A549 (cell line): ENCODE data around the gene HOXA5. TPM values are rescaled to one million over a fixed set of nuclear protein-coding genes. Genes with fewer than 3 reads are reported as not detected.
A peak's percentile ranks its signal among the peaks of the same experiment; 100 is the strongest.

Experiments used
- ATAC-seq, 2 experiments: fragments of 200-7000 bp in 1 of 2; fragments of >200 bp in 1 of 2; cut with Nextera tagmentation in 1 of 2; cut with Tn5 transposase in 1 of 2; 3 replicates each; pipeline versions ENCODE4 v1.8.0 to v1.9.1; 2018 to 2020; ENCODE audit warnings: mild to moderate bottlenecking in 1 of 2, moderate library complexity in 1 of 2
- CTCF ChIA-PET: fragments of 300-600 bp; sonication (Branson Sonifier 250); formaldehyde crosslinking; extraction: SDS; loops from one replicate; lab custom pipeline; 2021; ENCODE audit warnings: antibody characterized with exemption, inconsistent platforms; lab: Yijun Ruan, JAX
- POLR2A ChIA-PET: fragments of 350-600 bp; formaldehyde crosslinking; extraction: SDS; loops from one replicate; lab custom pipeline; 2021; ENCODE audit warnings: antibody characterized with exemption, inconsistent platforms; lab: Yijun Ruan, JAX
- DNase-seq, 2 experiments: peaks; one replicate each; pipeline versions ENCODE4 v3.0.0 to v3.0.0-alpha.2; 2011 to 2016; ENCODE audit warnings: low read depth in 1 of 2, low spot score in 1 of 2
- FAIRE-seq: peaks from 2 replicates; lab custom pipeline; 2011; peaks lifted over from hg19 to GRCh38; lab: Jason Lieb, UNC
- H3K27ac ChIP-seq, 2 experiments: fragments of >200 bp; sonication (Bioruptor Twin); formaldehyde crosslinking; 3 replicates each; pipeline ENCODE4 v1.5.1; 2016 to 2017
- H3K4me1 ChIP-seq: fragments of >200 bp; sonication (Bioruptor Twin); formaldehyde crosslinking; 3 replicates; pipeline ENCODE4 v1.6.1; 2016
- H3K4me2 ChIP-seq: fragments of >200 bp; sonication (Bioruptor Twin); formaldehyde crosslinking; 3 replicates; pipeline ENCODE4 v1.6.1; 2016
- H3K4me3 ChIP-seq: fragments of >200 bp; sonication (Bioruptor Twin); formaldehyde crosslinking; 3 replicates; pipeline ENCODE4 v1.5.1; 2016
- H3K9me3 ChIP-seq: fragments of >200 bp; sonication (Bioruptor Twin); formaldehyde crosslinking; 3 replicates; pipeline ENCODE4 v1.6.1; 2016
- BHLHE40 ChIP-seq: IDR thresholded peaks from 2 replicates; pipeline ENCODE4 v1.6.1; 2012; ENCODE audit warnings: low read depth, low read length, inconsistent platforms
- CBX2 ChIP-seq: fragments of 200-600 bp; sonication (generic); IDR thresholded peaks from 2 replicates; pipeline ENCODE4 v1.6.1; 2016; ENCODE audit warnings: low read depth, mild to moderate bottlenecking, borderline replicate concordance
- CEBPB ChIP-seq, 2 experiments: fragments of >200 bp in 1 of 2; sonication (Bioruptor Twin) in 1 of 2; formaldehyde crosslinking in 1 of 2; IDR thresholded peaks; 2 replicates each; pipeline ENCODE4 v1.6.1; 2012 to 2016
- CTCF ChIP-seq: fragments of >200 bp; sonication (Bioruptor Twin); formaldehyde crosslinking; IDR thresholded peaks from 3 replicates; pipeline ENCODE4 v1.5.1; 2016
- E2F6 ChIP-seq: IDR thresholded peaks from 2 replicates; pipeline ENCODE4 v1.6.1; 2012; ENCODE audit warnings: low read depth, borderline replicate concordance
- EP300 ChIP-seq, 2 experiments: fragments of >200 bp; sonication (Bioruptor Twin); formaldehyde crosslinking; IDR thresholded peaks; 2 replicates in 1 of 2; 3 replicates in 1 of 2; pipeline ENCODE4 v1.6.1; 2016 to 2017
- ESRRA ChIP-seq: fragments of 150-350 bp; IDR thresholded peaks from 2 replicates; pipeline ENCODE4 v1.6.1; 2014; ENCODE audit warnings: mild to moderate bottlenecking, low read length, borderline replicate concordance
- GATA3 ChIP-seq: IDR thresholded peaks from 2 replicates; pipeline ENCODE4 v1.6.1; 2012; ENCODE audit warnings: borderline replicate concordance
- HEYL ChIP-seq: fragments of 250-450 bp; sonication (Bioruptor Pico); IDR thresholded peaks from 2 replicates; pipeline ENCODE4 v1.8.0; 2021; ENCODE audit warnings: mild to moderate bottlenecking, moderate library complexity
- KDM5A ChIP-seq: fragments of 200-600 bp; sonication (generic); IDR thresholded peaks from 2 replicates; pipeline ENCODE4 v1.6.1; 2016; ENCODE audit warnings: antibody characterized with exemption, mild to moderate bottlenecking
- MAFK ChIP-seq: fragments of 450-650 bp; IDR thresholded peaks from 2 replicates; pipeline ENCODE4 v1.6.1; 2014; ENCODE audit not compliant: partially characterized antibody
- MAZ ChIP-seq: fragments of 150-350 bp; IDR thresholded peaks from 2 replicates; pipeline ENCODE4 v1.6.1; 2014; ENCODE audit warnings: antibody characterized with exemption, low read depth, low read length, borderline replicate concordance
- NFE2L2 ChIP-seq: fragments of 150-350 bp; conservative IDR thresholded peaks from 2 replicates; pipeline ENCODE4 v1.6.1; 2014; ENCODE audit warnings: low read length
- NPAS2 ChIP-seq: fragments of 250-450 bp; sonication (Bioruptor Pico); IDR thresholded peaks from 2 replicates; pipeline ENCODE4 v1.8.0; 2022; ENCODE audit warnings: mild to moderate bottlenecking, moderate library complexity, borderline replicate concordance
- PHF8 ChIP-seq: fragments of 200-600 bp; sonication (generic); IDR thresholded peaks from 2 replicates; pipeline ENCODE4 v1.6.1; 2016; ENCODE audit warnings: low read depth, mild to moderate bottlenecking, antibody characterized with exemption, moderate library complexity, borderline replicate concordance
- POLR2AphosphoS2 ChIP-seq: conservative IDR thresholded peaks from 2 replicates; pipeline ENCODE4 v1.6.1; 2012; ENCODE audit warnings: low read length, improper control_type of control experiment, inconsistent platforms
- ZC3H11A ChIP-seq: fragments of 450-650 bp; IDR thresholded peaks from 2 replicates; pipeline ENCODE4 v1.6.1; 2014; ENCODE audit warnings: antibody characterized with exemption, mild to moderate bottlenecking
- ZFP36 ChIP-seq: fragments of 450-650 bp; IDR thresholded peaks from 2 replicates; pipeline ENCODE4 v1.6.1; 2014; ENCODE audit warnings: borderline replicate concordance; ENCODE audit not compliant: partially characterized antibody
- ZNF302 ChIP-seq: fragments of 250-450 bp; sonication (Bioruptor Pico); IDR thresholded peaks from 2 replicates; pipeline ENCODE4 v1.9.0; 2021; ENCODE audit warnings: inconsistent platforms, mild to moderate bottlenecking, moderate library complexity
- ZSCAN20 ChIP-seq: fragments of 250-450 bp; sonication (Bioruptor Pico); IDR thresholded peaks from 2 replicates; pipeline ENCODE4 v1.8.0; 2022; ENCODE audit warnings: mild to moderate bottlenecking, moderate library complexity
- whole genome bisulfite sequencing: methylation state at CpG from one replicate; pipeline ENCODE4 v1.1.6; 2017; ENCODE audit errors: missing lambda C conversion rate; 5-methylcytosine and 5-hydroxymethylcytosine counted together
- polyA plus RNA-seq, 4 experiments: library from polyadenylated mRNA; depleted of rRNA in 3 of 4; stranded (reverse); fragments of >200 nt; fragmentation: RNase III in 1 of 4; extraction: RNeasy Plus Mini Kit Qiagen cat#74134 plus additional on column Dnase treatment in 1 of 4; gene quantifications; 2 replicates in 3 of 4; 3 replicates in 1 of 4; pipeline ENCODE4 v1.2.3, GENCODE V29; 2011 to 2017

Gene HOXA5
- polyA plus RNA-seq, 2 of the 4 experiments (the other 2 are of a cell fraction) = 4.0 to 6.5 TPM

- FAIRE-seq (no peak), ATAC-seq (no peak), DNase-seq (no peak)
- Histone ChIP-seq H3K27ac (no peak overlapping the region), H3K9me3 (no peaks in the 10 kb centered on the region), H3K4me2 (no peak overlapping the region), H3K4me3 (no peak overlapping the region), H3K4me1 (peaks cover 16% of the 10 kb centered on the region)
- POLR2A ChIA-PET = no interaction called here
- CTCF ChIA-PET = interaction anchor here (0.7 to 4.2 kb wide), 7 partner anchors 8 to 1062 kb away, joined by 3 to 36 read pairs (median 5); partner anchors contain the start of gene HOXA5
- TF ChIP-seq GATA3 (no peak), EP300 (IDR thresholded peaks at IDR 0.05) (no peak), KDM5A (no peak), ZFP36 (no peak), POLR2AphosphoS2 (no peak), HEYL (CRISPR knock-in tag) (no peak), MAZ (no peak)
- WGBS = 94% methylated on average over 20 of the region's 22 CpGs
Observed at GRCh38 chr7:27152816-27153442, 9.4 kb upstream of the HOXA5 start.

- DNase-seq = no peak
- 78% methylated on average over 41 of the region's 53 CpGs for WGBS
- CTCF ChIA-PET = interaction anchor here (0.7 to 4.2 kb wide), 9 partner anchors 9 to 1061 kb away, joined by 3 to 36 read pairs (median 6); partner anchors contain the start of gene HOXA5
- POLR2A ChIA-PET = interaction anchor here (2.1 kb wide), 1 partner anchor 9 kb away, joined by 14 read pairs; no protein-coding TSS in a partner anchor
- Histone ChIP-seq H3K4me2 (peak within 1 kb of the TSS; percentile 90), H3K27ac (peak within 1 kb of the TSS; percentile 88 to 90; a peak in 5 of 6 replicates), H3K4me1 (peaks cover 16% of the 10 kb centered on the region), H3K9me3 (no peaks in the 10 kb centered on the region)
- FAIRE-seq = no peak
- no peak for TF ChIP-seq ZFP36
- no peak for TF ChIP-seq CTCF
- no peak for TF ChIP-seq ZC3H11A
- no peak for TF ChIP-seq ESRRA
- no peak for TF ChIP-seq ZNF302
- no peak for TF ChIP-seq ZSCAN20
- no peak for TF ChIP-seq CBX2
- TF ChIP-seq POLR2AphosphoS2 = no peak
- no peak for TF ChIP-seq MAFK
- TF ChIP-seq CEBPB (IDR thresholded peaks at IDR 0.05) = no peak
- TF ChIP-seq NPAS2 (CRISPR knock-in tag) = no peak
- TF ChIP-seq E2F6 = no peak
- no peak for TF ChIP-seq BHLHE40
- no peak for TF ChIP-seq NFE2L2
- no peak for TF ChIP-seq PHF8
- TF ChIP-seq, all 56 proteins: peak for 0
- no peak for ATAC-seq
- H3K4me3 ChIP-seq = peak within 1 kb of the TSS; percentile 49; the same call in 1 of the 3 replicates
Observed at GRCh38 chr7:27151931-27152815, 8.7 kb upstream of the HOXA5 start, which contains the start of gene HOXA3. Gene HOXA3, minus strand, starts transcription at chr7:27152583. Its CDS starts 41,943 bp downstream, at chr7:27110640.
